HEK293 (cell line): Measurements from ENCODE around the gene CSK.
A peak's percentile ranks its signal among the peaks of the same experiment; 100 is the strongest.

Experiments used
- EGR2 ChIP-seq: fragments of 450-650 bp; formaldehyde crosslinking; IDR thresholded peaks from 2 replicates; pipeline ENCODE4 v1.5.1; 2016; ENCODE audit warnings: low read depth, missing biosample characterization, missing genetic modification characterization
- KLF16 ChIP-seq: fragments of 450-650 bp; formaldehyde crosslinking; IDR thresholded peaks from 2 replicates; pipeline ENCODE4 v1.5.1; 2017; ENCODE audit warnings: missing biosample characterization, missing genetic modification characterization
- KLF7 ChIP-seq: fragments of 450-650 bp; formaldehyde crosslinking; IDR thresholded peaks from 2 replicates; pipeline ENCODE4 v1.5.1; 2016; ENCODE audit warnings: missing biosample characterization, missing genetic modification characterization, borderline replicate concordance
- KLF8 ChIP-seq: fragments of 450-650 bp; formaldehyde crosslinking; IDR thresholded peaks from 2 replicates; pipeline ENCODE4 v1.5.1; 2016; ENCODE audit warnings: missing biosample characterization, missing genetic modification characterization
- OSR2 ChIP-seq: fragments of 450-650 bp; formaldehyde crosslinking; IDR thresholded peaks from 2 replicates; pipeline ENCODE4 v1.5.1; 2016; ENCODE audit warnings: missing biosample characterization, missing genetic modification characterization
- PRDM10 ChIP-seq: fragments of 450-650 bp; formaldehyde crosslinking; IDR thresholded peaks from 2 replicates; pipeline ENCODE4 v1.5.1; 2016; ENCODE audit warnings: missing biosample characterization, missing genetic modification characterization
- WT1 ChIP-seq: fragments of 450-650 bp; formaldehyde crosslinking; IDR thresholded peaks from 2 replicates; pipeline ENCODE4 v1.5.1; 2016; ENCODE audit warnings: missing biosample characterization, missing genetic modification characterization
- ZBTB26 ChIP-seq: fragments of 450-650 bp; formaldehyde crosslinking; optimal IDR thresholded peaks from 2 replicates; pipeline ENCODE3; 2016; ENCODE audit warnings: missing biosample characterization, mild to moderate bottlenecking, missing genetic modification characterization
- ZFHX2 ChIP-seq: fragments of 450-650 bp; formaldehyde crosslinking; conservative IDR thresholded peaks from 2 replicates; pipeline ENCODE4 v1.5.1; 2016; ENCODE audit warnings: missing biosample characterization, missing genetic modification characterization
- ZFP37 ChIP-seq: fragments of 450-650 bp; formaldehyde crosslinking; IDR thresholded peaks from 2 replicates; pipeline ENCODE4 v1.5.1; 2016; ENCODE audit warnings: missing biosample characterization, missing genetic modification characterization
- ZFP69B ChIP-seq: fragments of 450-650 bp; formaldehyde crosslinking; IDR thresholded peaks from 2 replicates; pipeline ENCODE4 v1.5.1; 2016; ENCODE audit warnings: missing biosample characterization, missing genetic modification characterization
- ZNF146 ChIP-seq: fragments of 450-650 bp; formaldehyde crosslinking; IDR thresholded peaks from 2 replicates; pipeline ENCODE4 v1.5.1; 2016; ENCODE audit warnings: missing biosample characterization, missing genetic modification characterization
- ZNF157 ChIP-seq: fragments of 450-650 bp; formaldehyde crosslinking; IDR thresholded peaks from 2 replicates; pipeline ENCODE4 v1.5.1; 2016; ENCODE audit warnings: missing biosample characterization, missing genetic modification characterization
- ZNF184 ChIP-seq: fragments of 450-650 bp; IDR thresholded peaks from 2 replicates; pipeline ENCODE4 v1.5.1; 2018; ENCODE audit warnings: missing biosample characterization, mild to moderate bottlenecking, missing genetic modification characterization
- ZNF24 ChIP-seq: fragments of 450-650 bp; formaldehyde crosslinking; IDR thresholded peaks from 2 replicates; pipeline ENCODE4 v1.5.1; 2016; ENCODE audit warnings: missing biosample characterization, missing genetic modification characterization
- ZNF311 ChIP-seq: fragments of 450-650 bp; formaldehyde crosslinking; IDR thresholded peaks from 2 replicates; pipeline ENCODE4 v1.5.1; 2017; ENCODE audit warnings: missing biosample characterization, missing genetic modification characterization, borderline replicate concordance
- ZNF324 ChIP-seq: fragments of 450-650 bp; formaldehyde crosslinking; IDR thresholded peaks from 2 replicates; pipeline ENCODE4 v1.5.1; 2016; ENCODE audit warnings: missing biosample characterization, missing genetic modification characterization
- ZNF354C ChIP-seq: fragments of 450-650 bp; formaldehyde crosslinking; IDR thresholded peaks from 2 replicates; pipeline ENCODE4 v1.5.1; 2016; ENCODE audit warnings: missing biosample characterization, missing genetic modification characterization, low read depth, borderline replicate concordance
- ZNF473 ChIP-seq: fragments of 450-650 bp; formaldehyde crosslinking; IDR thresholded peaks from 2 replicates; pipeline ENCODE4 v1.5.1; 2017; ENCODE audit warnings: missing biosample characterization, missing genetic modification characterization
- ZNF501 ChIP-seq: fragments of 450-650 bp; formaldehyde crosslinking; IDR thresholded peaks from 2 replicates; pipeline ENCODE4 v1.5.1; 2016; ENCODE audit warnings: missing biosample characterization, missing genetic modification characterization
- ZNF658 ChIP-seq: fragments of 450-650 bp; formaldehyde crosslinking; IDR thresholded peaks from 2 replicates; pipeline ENCODE4; 2016; ENCODE audit warnings: missing biosample characterization, missing genetic modification characterization
- ZNF692 ChIP-seq: fragments of 450-650 bp; formaldehyde crosslinking; IDR thresholded peaks from 2 replicates; pipeline ENCODE4 v1.5.1; 2016; ENCODE audit warnings: missing biosample characterization, missing genetic modification characterization
- TF ChIP-seq, protein P1 (sequence below): fragments of 450-650 bp; formaldehyde crosslinking; IDR thresholded peaks from 2 replicates; pipeline ENCODE4 v1.5.1; 2016; ENCODE audit warnings: missing biosample characterization, missing genetic modification characterization, borderline replicate concordance
- TF ChIP-seq, protein P2 (sequence below): fragments of 450-650 bp; IDR thresholded peaks from 2 replicates; pipeline ENCODE4 v1.5.1; 2018; ENCODE audit warnings: missing biosample characterization, mild to moderate bottlenecking, missing genetic modification characterization
- TF ChIP-seq, protein P3 (sequence below): fragments of 450-650 bp; formaldehyde crosslinking; IDR thresholded peaks from 2 replicates; pipeline ENCODE4 v1.5.1; 2016; ENCODE audit warnings: missing biosample characterization, missing genetic modification characterization

The CSK gene

GRCh38 chr15:74799856-74800558 lies 18.1 kb downstream of the CSK start (continued):
- TF ChIP-seq, protein P1, sequence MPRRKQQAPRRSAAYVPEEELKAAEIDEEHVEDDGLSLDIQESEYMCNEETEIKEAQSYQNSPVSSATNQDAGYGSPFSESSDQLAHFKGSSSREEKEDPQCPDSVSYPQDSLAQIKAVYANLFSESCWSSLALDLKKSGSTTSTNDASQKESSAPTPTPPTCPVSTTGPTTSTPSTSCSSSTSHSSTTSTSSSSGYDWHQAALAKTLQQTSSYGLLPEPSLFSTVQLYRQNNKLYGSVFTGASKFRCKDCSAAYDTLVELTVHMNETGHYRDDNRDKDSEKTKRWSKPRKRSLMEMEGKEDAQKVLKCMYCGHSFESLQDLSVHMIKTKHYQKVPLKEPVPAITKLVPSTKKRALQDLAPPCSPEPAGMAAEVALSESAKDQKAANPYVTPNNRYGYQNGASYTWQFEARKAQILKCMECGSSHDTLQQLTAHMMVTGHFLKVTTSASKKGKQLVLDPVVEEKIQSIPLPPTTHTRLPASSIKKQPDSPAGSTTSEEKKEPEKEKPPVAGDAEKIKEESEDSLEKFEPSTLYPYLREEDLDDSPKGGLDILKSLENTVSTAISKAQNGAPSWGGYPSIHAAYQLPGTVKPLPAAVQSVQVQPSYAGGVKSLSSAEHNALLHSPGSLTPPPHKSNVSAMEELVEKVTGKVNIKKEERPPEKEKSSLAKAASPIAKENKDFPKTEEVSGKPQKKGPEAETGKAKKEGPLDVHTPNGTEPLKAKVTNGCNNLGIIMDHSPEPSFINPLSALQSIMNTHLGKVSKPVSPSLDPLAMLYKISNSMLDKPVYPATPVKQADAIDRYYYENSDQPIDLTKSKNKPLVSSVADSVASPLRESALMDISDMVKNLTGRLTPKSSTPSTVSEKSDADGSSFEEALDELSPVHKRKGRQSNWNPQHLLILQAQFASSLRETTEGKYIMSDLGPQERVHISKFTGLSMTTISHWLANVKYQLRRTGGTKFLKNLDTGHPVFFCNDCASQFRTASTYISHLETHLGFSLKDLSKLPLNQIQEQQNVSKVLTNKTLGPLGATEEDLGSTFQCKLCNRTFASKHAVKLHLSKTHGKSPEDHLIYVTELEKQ (tag by site-specific recombination) = no peak
- 0 out of 2 replicates have a peak, but pooled peaks have one; percentile 54 for TF ChIP-seq ZNF324
- peak; percentile 63; the same call in 1 of the 2 replicates for TF ChIP-seq ZNF501
- peak; percentile 69 for TF ChIP-seq ZNF692 (tag by site-specific recombination)
- TF ChIP-seq KLF16 (tag by site-specific recombination) = peak; percentile 71
- TF ChIP-seq ZNF24 (tag by site-specific recombination) = peak; percentile 56; the same call in 1 of the 2 replicates
- no peak for TF ChIP-seq ZNF473
- 0 out of 2 replicates have a peak, but pooled peaks have one; percentile 11 for TF ChIP-seq OSR2 (tag by site-specific recombination)
- TF ChIP-seq ZBTB26 = peak; percentile 19
- TF ChIP-seq ZNF184 (tag by site-specific recombination) = peak; percentile 17; the same call in 1 of the 2 replicates
- TF ChIP-seq KLF8 (tag by site-specific recombination) = peak; percentile 48; the same call in 1 of the 2 replicates
- TF ChIP-seq ZNF311 (tag by site-specific recombination) = no peak
- TF ChIP-seq ZNF658 (tag by site-specific recombination) = no peak
- peak; percentile 71 for TF ChIP-seq ZFHX2 (tag by site-specific recombination)
- peak; percentile 58; the same call in 1 of the 2 replicates for TF ChIP-seq ZFP69B (tag by site-specific recombination)
- no peak for TF ChIP-seq ZNF146
- TF ChIP-seq PRDM10 (tag by site-specific recombination) = 0 out of 2 replicates have a peak, but pooled peaks have one; percentile 24
- TF ChIP-seq ZNF354C (tag by site-specific recombination) = no peak
- 0 out of 2 replicates have a peak, but pooled peaks have one; percentile 25 for TF ChIP-seq WT1 (tag by site-specific recombination)
- no peak for TF ChIP-seq ZNF157 (tag by site-specific recombination)
- TF ChIP-seq KLF7 (tag by site-specific recombination) = peak; percentile 26; the same call in 1 of the 2 replicates
- TF ChIP-seq EGR2 (tag by site-specific recombination) = peak; percentile 47
- no peak for TF ChIP-seq ZFP37
- TF ChIP-seq, protein P2, sequence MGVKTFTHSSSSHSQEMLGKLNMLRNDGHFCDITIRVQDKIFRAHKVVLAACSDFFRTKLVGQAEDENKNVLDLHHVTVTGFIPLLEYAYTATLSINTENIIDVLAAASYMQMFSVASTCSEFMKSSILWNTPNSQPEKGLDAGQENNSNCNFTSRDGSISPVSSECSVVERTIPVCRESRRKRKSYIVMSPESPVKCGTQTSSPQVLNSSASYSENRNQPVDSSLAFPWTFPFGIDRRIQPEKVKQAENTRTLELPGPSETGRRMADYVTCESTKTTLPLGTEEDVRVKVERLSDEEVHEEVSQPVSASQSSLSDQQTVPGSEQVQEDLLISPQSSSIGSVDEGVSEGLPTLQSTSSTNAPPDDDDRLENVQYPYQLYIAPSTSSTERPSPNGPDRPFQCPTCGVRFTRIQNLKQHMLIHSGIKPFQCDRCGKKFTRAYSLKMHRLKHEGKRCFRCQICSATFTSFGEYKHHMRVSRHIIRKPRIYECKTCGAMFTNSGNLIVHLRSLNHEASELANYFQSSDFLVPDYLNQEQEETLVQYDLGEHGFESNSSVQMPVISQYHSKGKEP = peak; percentile 32; the same call in 1 of the 2 replicates
- TF ChIP-seq, protein P3, sequence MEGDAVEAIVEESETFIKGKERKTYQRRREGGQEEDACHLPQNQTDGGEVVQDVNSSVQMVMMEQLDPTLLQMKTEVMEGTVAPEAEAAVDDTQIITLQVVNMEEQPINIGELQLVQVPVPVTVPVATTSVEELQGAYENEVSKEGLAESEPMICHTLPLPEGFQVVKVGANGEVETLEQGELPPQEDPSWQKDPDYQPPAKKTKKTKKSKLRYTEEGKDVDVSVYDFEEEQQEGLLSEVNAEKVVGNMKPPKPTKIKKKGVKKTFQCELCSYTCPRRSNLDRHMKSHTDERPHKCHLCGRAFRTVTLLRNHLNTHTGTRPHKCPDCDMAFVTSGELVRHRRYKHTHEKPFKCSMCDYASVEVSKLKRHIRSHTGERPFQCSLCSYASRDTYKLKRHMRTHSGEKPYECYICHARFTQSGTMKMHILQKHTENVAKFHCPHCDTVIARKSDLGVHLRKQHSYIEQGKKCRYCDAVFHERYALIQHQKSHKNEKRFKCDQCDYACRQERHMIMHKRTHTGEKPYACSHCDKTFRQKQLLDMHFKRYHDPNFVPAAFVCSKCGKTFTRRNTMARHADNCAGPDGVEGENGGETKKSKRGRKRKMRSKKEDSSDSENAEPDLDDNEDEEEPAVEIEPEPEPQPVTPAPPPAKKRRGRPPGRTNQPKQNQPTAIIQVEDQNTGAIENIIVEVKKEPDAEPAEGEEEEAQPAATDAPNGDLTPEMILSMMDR = peak; percentile 97
